ENCODE measurements around the gene HAGHL.

GRCh38 chr16:695355-696089, 31.4 kb upstream of the HAGHL start:
- TF ChIP-seq CTCF (IDR thresholded peaks at IDR 0.05) (no peak), POLR2AphosphoS5 (IDR thresholded peaks at IDR 0.05) (no peak), EP300 (IDR thresholded peaks at IDR 0.05) (no peak), POLR2A (IDR thresholded peaks at IDR 0.05) (no peak)
